ENCODE measurements around the gene MATCAP1. TPM values are rescaled to one million over a fixed set of nuclear protein-coding genes. Genes with fewer than 3 reads are reported as not detected.

Gene MATCAP1
- total and polyA plus RNA-seq, 2 of the 8 experiments (the other 6 are each of a cell fraction or from before 2014, with no cell fraction given) = 22.9 to 27.5 TPM

DNA sequence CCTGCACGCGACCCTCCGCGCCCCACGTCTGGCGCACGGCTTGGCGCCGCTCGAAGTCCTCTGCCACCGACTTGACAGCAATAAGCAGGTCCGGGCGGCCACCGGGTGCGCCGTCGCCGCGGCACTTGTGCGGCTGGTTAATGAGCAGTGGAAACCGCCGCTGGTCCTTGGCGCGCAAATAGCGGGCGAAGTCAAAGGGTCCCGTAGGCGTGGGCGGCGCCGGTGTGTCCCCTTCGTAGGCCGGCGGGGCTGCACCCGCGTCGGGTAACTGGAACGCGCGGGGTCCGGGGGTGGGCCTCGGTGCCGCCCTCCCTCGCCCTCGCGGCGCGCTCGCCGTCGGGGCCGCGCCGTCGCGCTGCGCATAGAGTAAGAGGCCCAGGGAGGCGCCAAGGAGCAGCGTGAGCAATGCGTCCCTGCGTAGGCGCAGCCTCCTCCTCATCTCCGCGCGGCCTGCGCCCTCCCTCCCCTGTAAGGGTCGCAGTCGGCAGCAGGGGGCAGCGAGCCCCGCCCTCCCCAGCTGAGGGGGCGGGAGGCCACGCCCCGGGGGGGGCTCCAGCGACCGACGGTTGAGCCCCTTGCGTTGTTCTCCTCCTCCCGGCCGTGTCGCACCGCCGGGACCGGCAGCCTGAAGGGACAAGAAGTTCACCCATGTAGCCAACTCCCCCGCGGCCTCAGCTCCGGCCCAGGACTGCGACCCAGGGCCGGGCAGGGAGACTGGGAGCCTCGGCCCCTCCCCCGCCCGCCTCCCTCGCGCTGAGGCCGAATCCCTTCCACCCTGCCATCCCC is 33.5 kb downstream of the MATCAP1 start:
- no peak overlapping the region for H2BK12ac ChIP-seq (ENCODE audit: low read depth, low read length)
- H3K18ac ChIP-seq (ENCODE audit: extremely low read depth, low read length) = peak overlapping the region; percentile 97; the same call in 1 of the 2 replicates
- 5% methylated on average over 44 of the region's 94 CpGs; no CpG with 5 or more reads in 1 of the 2 experiments for WGBS, 2 experiments (ENCODE audit: extremely low coverage in 1 of 2, insufficient coverage in 1 of 2, insufficient read length in 1 of 2, insufficient replicate concordance in 2 of 2, low coverage in 1 of 2, low lambda C conversion rate in 2 of 2, missing lambda C conversion rate in 1 of 2)
- H3K79me2 ChIP-seq (ENCODE audit: control insufficient read depth in 1 of 2, insufficient read depth in 2 of 2, low read length in 2 of 2) = no peaks in the 10 kb centered on the region
- peak overlapping the region; percentile 96 for H4K8ac ChIP-seq (ENCODE audit: extremely low read depth, insufficient read depth, low read length)
- no peak overlapping the region for H3K14ac ChIP-seq (ENCODE audit: insufficient read length)
- no peak overlapping the region for H2AK5ac ChIP-seq (ENCODE audit: low read depth, low read length)
- H3K4me3 ChIP-seq (ENCODE audit: extremely low read depth in 1 of 4, insufficient read depth in 2 of 4, low read depth in 3 of 4, low read length in 4 of 4) = peak overlapping the region; percentile 62 to 75 (median 72)
- H2BK120ac ChIP-seq (replicated peaks; ENCODE audit: low read depth, low read length) = no peak overlapping the region
- peak overlapping the region; percentile 39 for H3K56ac ChIP-seq (replicated peaks; ENCODE audit: insufficient read length, low read depth, low read length)
- CTCF ChIA-PET (ENCODE audit: partially characterized antibody) = interaction anchor here (0.6 to 14.1 kb wide), 25 partner anchors 9 to 364 kb away, joined by 3 to 291 read pairs (median 4); partner anchors contain the start of genes CES3, FBXL8, HSF4 and NOL3
- H2AFZ ChIP-seq (ENCODE audit: low read length) = no peak overlapping the region; the same call in 1 of the 2 replicates
- no peak overlapping the region for H3K4ac ChIP-seq (replicated peaks; ENCODE audit: insufficient read length, low read depth, low read length)
- H4K20me1 ChIP-seq (replicated peaks in 1 of 2; ENCODE audit: control insufficient read depth in 1 of 2, insufficient read depth in 2 of 2, low read length in 2 of 2) = peaks cover 3 to 26% of the 10 kb centered on the region in 2 experiments
- POLR2A ChIA-PET (ENCODE audit: partially characterized antibody) = interaction anchor here (0.9 to 2.5 kb wide), 10 partner anchors 10 to 175 kb away, joined by 3 to 12 read pairs (median 5); partner anchors contain the start of genes FBXL8, HSF4 and TRADD
- no peaks in the 10 kb centered on the region for H3K79me1 ChIP-seq (ENCODE audit: low read depth, low read length)
- no peak overlapping the region for H3K23ac ChIP-seq (ENCODE audit: insufficient read length)
- peak in 1 of 2 experiments; percentile 94 for DNase-seq (ENCODE audit: low read depth in 1 of 2, low spot score in 2 of 2)
- no peak overlapping the region for H4K91ac ChIP-seq (replicated peaks; ENCODE audit: insufficient read length, low read length)
- H3K9me3 ChIP-seq (ENCODE audit: insufficient read depth in 2 of 2, low read depth in 1 of 2, low read length in 1 of 2) = no peaks in the 10 kb centered on the region; a peak in 1 of 4 replicates
- H3K27ac ChIP-seq (ENCODE audit: low read depth, low read length) = no peak overlapping the region
- H3K9ac ChIP-seq (replicated peaks in 1 of 4; ENCODE audit: extremely low read depth in 1 of 4, low read depth in 3 of 4, low read length in 3 of 4) = peak overlapping the region in 2 of 4 experiments; percentile 42 to 45; a peak in 2 of 7 replicates
- peaks cover 0 to 11% (median 9%) of the 10 kb centered on the region in 4 experiments; a peak in 5 of 7 replicates for H3K4me1 ChIP-seq (replicated peaks in 1 of 4; ENCODE audit: control insufficient read depth in 3 of 4, insufficient read depth in 4 of 4, low read length in 3 of 4)
- no peak for FAIRE-seq
- peaks cover 27 to 49% (median 41%) of the 10 kb centered on the region in 4 experiments for H3K27me3 ChIP-seq (replicated peaks in 1 of 4; ENCODE audit: control insufficient read depth in 3 of 4, extremely low read depth in 1 of 4, insufficient read depth in 3 of 4, low read length in 3 of 4)
- H2BK5ac ChIP-seq (ENCODE audit: low read depth, low read length) = no peak overlapping the region; the same call in 1 of the 2 replicates
- H4K5ac ChIP-seq (ENCODE audit: insufficient read length, low read depth, low read length) = peak overlapping the region; percentile 83
- H3K23me2 ChIP-seq (ENCODE audit: low read depth, low read length) = peaks cover 17% of the 10 kb centered on the region; the same call in 1 of the 2 replicates
- peak overlapping the region; percentile 80 to 92 for H3K4me2 ChIP-seq (ENCODE audit: insufficient read depth in 1 of 2, low read depth in 2 of 2, low read length in 2 of 2)
- H2BK15ac ChIP-seq (ENCODE audit: low read length) = no peak overlapping the region
- no peak overlapping the region for H2BK20ac ChIP-seq (ENCODE audit: low read length)
- H3K36me3 ChIP-seq (ENCODE audit: control insufficient read depth in 2 of 4, insufficient read depth in 4 of 4, low read length in 3 of 4) = peaks cover 11 to 18% (median 16%) of the 10 kb centered on the region in 4 experiments; a peak in 5 of 8 replicates
- TF ChIP-seq RAD21 (IDR thresholded peaks at IDR 0.05 in 1 of 2, conservative IDR thresholded peaks at IDR 0.05 in 1 of 2; ENCODE audit: low read depth in 2 of 2, low read length in 2 of 2) = peak in 1 of 2 experiments; percentile 1; a peak in 2 of 4 replicates
- 0 out of 2 replicates have a peak, but pooled peaks have one; percentile 20 for TF ChIP-seq NRF1 (IDR thresholded peaks at IDR 0.05; ENCODE audit: low read depth, low read length)
- TF ChIP-seq KDM4A (IDR thresholded peaks at IDR 0.05; ENCODE audit: low read depth, low read length, severe bottlenecking) = peak; percentile 49
- no peak for TF ChIP-seq USF2 (IDR thresholded peaks at IDR 0.05; ENCODE audit: low read length)
- TF ChIP-seq, protein P1, sequence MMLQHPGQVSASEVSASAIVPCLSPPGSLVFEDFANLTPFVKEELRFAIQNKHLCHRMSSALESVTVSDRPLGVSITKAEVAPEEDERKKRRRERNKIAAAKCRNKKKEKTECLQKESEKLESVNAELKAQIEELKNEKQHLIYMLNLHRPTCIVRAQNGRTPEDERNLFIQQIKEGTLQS (IDR thresholded peaks at IDR 0.05; ENCODE audit: insufficient read depth, low read depth, low read length) = 0 out of 2 replicates have a peak, but pooled peaks have one; percentile 13
- TF ChIP-seq RBBP5 (IDR thresholded peaks at IDR 0.05; ENCODE audit: borderline replicate concordance, low read depth, low read length) = 0 out of 2 replicates have a peak, but pooled peaks have one; percentile 50
- TF ChIP-seq POLR2A (IDR thresholded peaks at IDR 0.05; ENCODE audit: control extremely low read depth in 1 of 2, low read depth in 2 of 2, low read length in 2 of 2) = peak in 1 of 2 experiments; percentile 36; a peak in 1 of 3 replicates
- no peak for TF ChIP-seq BRCA1 (IDR thresholded peaks at IDR 0.05; ENCODE audit: low read depth, low read length)
